GM06990 (cell line): ENCODE results near the gene TRPM3.

Experiments used
- DNase-seq: peaks from one replicate; pipeline ENCODE4 v3.0.0-alpha.2; 2011; ENCODE audit not compliant: insufficient read length; ENCODE audit errors: extremely low read depth
- H3K27me3 ChIP-seq: replicated peaks from 2 replicates; pipeline ENCODE4 v1.6.0; 2011; ENCODE audit warnings: low read length; ENCODE audit not compliant: control insufficient read depth, insufficient read depth
- H3K36me3 ChIP-seq: 2 replicates; pipeline ENCODE4 v1.5.1; 2011; ENCODE audit warnings: low read length; ENCODE audit not compliant: control insufficient read depth, insufficient read depth
- H3K4me3 ChIP-seq: replicated peaks from 2 replicates; pipeline ENCODE4 v1.5.1; 2011; ENCODE audit warnings: low read depth, mild to moderate bottlenecking, control low read depth, low read length
- TF ChIP-seq, protein P1 (sequence below): IDR thresholded peaks from 2 replicates; pipeline ENCODE4 v1.5.1; 2011; ENCODE audit warnings: low read length, control low read depth, mild to moderate bottlenecking, inconsistent platforms; ENCODE audit not compliant: insufficient read depth, poor library complexity, severe bottlenecking

The TRPM3 gene

DNA sequence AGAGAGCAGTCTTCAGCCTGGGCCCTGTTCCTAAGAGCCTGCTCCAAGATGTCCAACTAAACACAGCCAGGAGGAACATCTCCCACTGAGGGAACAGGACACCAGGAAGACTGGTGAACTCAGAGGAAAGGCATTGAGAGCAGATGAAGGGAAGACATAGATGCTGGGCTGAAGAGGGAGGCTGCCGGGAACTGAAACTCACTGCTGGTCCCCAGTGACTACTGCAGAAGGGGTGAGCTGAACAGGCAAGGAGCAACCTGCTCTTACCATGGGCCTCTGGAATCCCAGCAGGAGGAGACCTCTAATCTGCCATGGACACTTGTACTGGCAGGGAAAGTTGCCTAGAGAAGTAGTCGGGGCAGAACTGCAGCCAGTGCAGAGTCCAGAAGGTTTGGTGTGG is 95.7 kb downstream of the TRPM3 start:
- H3K36me3 ChIP-seq = no peaks in the 10 kb centered on the region
- H3K27me3 ChIP-seq = no peaks in the 10 kb centered on the region
- DNase-seq = no peak
- TF ChIP-seq, protein P1, sequence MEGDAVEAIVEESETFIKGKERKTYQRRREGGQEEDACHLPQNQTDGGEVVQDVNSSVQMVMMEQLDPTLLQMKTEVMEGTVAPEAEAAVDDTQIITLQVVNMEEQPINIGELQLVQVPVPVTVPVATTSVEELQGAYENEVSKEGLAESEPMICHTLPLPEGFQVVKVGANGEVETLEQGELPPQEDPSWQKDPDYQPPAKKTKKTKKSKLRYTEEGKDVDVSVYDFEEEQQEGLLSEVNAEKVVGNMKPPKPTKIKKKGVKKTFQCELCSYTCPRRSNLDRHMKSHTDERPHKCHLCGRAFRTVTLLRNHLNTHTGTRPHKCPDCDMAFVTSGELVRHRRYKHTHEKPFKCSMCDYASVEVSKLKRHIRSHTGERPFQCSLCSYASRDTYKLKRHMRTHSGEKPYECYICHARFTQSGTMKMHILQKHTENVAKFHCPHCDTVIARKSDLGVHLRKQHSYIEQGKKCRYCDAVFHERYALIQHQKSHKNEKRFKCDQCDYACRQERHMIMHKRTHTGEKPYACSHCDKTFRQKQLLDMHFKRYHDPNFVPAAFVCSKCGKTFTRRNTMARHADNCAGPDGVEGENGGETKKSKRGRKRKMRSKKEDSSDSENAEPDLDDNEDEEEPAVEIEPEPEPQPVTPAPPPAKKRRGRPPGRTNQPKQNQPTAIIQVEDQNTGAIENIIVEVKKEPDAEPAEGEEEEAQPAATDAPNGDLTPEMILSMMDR = no peak
- no peak overlapping the region for H3K4me3 ChIP-seq

DNA sequence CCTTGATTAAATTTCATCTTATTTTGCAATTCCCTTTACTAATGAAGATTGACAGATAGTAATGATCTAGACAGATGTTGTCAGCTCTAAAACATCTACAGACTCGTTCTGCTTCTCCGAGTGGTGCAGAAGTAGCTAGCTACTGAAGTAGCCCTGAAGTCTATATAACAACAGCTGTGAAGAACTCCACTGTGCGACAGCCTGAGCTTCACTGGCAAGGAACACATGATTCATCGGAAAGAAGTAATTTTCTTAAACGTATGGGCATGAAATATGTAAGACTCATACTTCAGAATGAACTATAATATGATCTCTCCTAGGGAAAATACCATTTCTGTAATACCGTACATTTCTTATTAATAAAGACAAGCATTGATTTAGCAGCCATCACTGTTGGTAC is 96.2 kb downstream of the TRPM3 start:
- Histone ChIP-seq H3K4me3 (no peak overlapping the region), H3K36me3 (no peaks in the 10 kb centered on the region), H3K27me3 (no peaks in the 10 kb centered on the region)
- TF ChIP-seq, protein P1 = no peak
- no peak for DNase-seq

DNA sequence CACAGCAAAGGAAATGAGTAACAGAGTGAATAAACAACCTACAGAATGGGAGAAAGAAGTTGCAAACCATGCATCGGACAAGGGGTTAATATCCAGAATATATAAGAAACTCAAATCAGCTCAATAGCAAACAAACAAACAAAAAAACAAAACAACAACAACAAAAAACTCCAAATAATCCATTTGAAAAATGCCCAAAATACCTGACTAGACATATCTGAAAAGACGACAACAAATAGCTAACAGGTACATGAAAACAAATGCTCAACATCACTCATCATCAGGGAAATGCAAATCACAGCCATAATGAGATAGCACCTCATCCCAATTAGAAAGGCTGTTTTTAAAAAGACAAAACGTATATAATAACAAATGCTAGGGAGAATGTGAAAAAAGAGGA is 111.2 kb downstream of the TRPM3 start:
- TF ChIP-seq, protein P1 = no peak
- Histone ChIP-seq H3K4me3 (no peak overlapping the region), H3K36me3 (no peaks in the 10 kb centered on the region), H3K27me3 (no peaks in the 10 kb centered on the region)
- no peak for DNase-seq

DNA sequence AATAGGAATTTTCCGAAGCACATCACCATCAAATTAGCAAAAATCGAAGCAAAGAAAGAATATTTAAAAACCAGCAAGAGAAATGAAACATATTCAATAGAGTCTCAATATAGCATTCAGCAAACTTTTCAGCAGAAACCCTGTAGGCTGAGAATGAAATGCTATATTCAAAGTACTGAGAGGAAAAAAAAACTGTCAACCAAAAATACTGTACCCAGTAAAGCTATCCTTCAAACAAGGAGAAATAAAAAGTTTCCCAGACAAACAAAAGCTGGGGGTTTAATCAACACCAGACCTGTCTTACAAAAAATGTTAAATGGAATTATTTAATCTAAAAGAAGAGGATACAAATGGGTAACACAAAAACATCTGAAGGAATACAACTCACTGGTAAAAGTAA is 116.0 kb downstream of the TRPM3 start:
- DNase-seq = no peak
- H3K27me3 ChIP-seq = no peaks in the 10 kb centered on the region
- H3K4me3 ChIP-seq = no peak overlapping the region
- TF ChIP-seq, protein P1 = no peak
- no peaks in the 10 kb centered on the region for H3K36me3 ChIP-seq

DNA sequence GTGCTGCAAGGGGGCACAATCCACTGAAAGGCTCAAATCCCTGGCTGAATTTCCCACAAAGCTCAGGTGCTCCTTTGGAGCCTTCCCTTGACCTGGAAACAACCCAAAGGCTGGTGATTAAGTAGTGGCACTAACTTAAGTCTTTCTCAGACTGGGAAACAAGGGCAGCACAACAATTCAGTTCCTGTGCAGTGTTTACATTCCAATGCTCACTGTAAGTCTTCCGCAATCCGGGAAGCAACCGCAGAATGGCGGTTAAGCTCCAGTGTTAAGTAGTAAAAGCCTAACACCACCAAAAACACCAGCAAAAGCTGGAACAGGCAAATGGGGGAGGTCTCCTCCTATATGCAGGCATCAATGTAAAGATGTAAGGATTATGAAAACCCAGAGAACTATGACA is 117.2 kb downstream of the TRPM3 start:
- H3K36me3 ChIP-seq = no peaks in the 10 kb centered on the region
- H3K27me3 ChIP-seq = no peaks in the 10 kb centered on the region
- no peak overlapping the region for H3K4me3 ChIP-seq
- DNase-seq = no peak
- TF ChIP-seq, protein P1 = no peak

DNA sequence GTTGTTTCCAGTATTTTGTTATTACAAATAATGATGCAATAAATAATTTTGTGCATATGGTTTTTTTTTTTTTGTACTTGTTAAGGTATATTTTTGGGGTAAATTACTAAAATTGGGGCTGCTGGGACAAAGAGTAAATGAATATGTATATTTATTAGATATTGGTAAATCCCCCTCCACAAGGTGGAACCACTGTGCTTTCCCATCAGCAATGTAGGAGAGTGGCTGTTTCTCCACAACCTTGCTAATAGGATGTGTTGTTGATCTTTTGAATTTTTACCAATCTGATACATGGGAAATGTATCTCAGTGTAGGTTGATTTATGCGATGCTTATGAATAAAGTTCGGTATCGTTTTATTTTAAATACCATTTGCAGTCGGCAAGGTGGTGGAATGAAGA is 118.1 kb downstream of the TRPM3 start:
- no peak overlapping the region for H3K4me3 ChIP-seq
- TF ChIP-seq, protein P1 = no peak
- H3K36me3 ChIP-seq = no peaks in the 10 kb centered on the region
- DNase-seq = no peak
- no peaks in the 10 kb centered on the region for H3K27me3 ChIP-seq
